Thoracic aorta (tissue), 2 donors: ENCODE data around the gene CHST3. TPM values are rescaled to one million over a fixed set of nuclear protein-coding genes. Genes with fewer than 3 reads are reported as not detected.

Experiments used
- ATAC-seq: fragments of 150-250 bp; one replicate; pipeline ENCODE4 v1.8.0; 2017; ENCODE audit warnings: low read depth; ENCODE audit not compliant: insufficient number of reproducible peaks, low FRiP score
- DNase-seq: peaks from one replicate; pipeline ENCODE4 v3.0.0-alpha.2; 2020; ENCODE audit warnings: low spot score
- H3K27ac ChIP-seq, 2 donors: fragments of 200-600 bp; sonication (generic); 1 replicate in 1 of 2; 2 replicates in 1 of 2; pipeline ENCODE4 v1.5.1; 2016; ENCODE audit warnings: mild to moderate bottlenecking in 2 of 2, moderate library complexity in 2 of 2
- H3K27me3 ChIP-seq: fragments of 200-600 bp; sonication (generic); replicated peaks from 2 replicates; pipeline ENCODE4 v1.6.0; 2016; ENCODE audit warnings: mild to moderate bottlenecking; ENCODE audit not compliant: insufficient read depth
- H3K36me3 ChIP-seq: fragments of 200-600 bp; sonication (generic); one replicate; pipeline ENCODE4 v1.5.1; 2016
- H3K4me1 ChIP-seq, 2 donors: fragments of 200-600 bp; sonication (generic); 1 replicate in 1 of 2; 2 replicates in 1 of 2; pipeline versions ENCODE4 v1.5.1 to v1.6.0; 2016; ENCODE audit warnings: low read depth in 2 of 2, mild to moderate bottlenecking in 1 of 2; ENCODE audit not compliant: control insufficient read depth in 1 of 2
- H3K4me3 ChIP-seq: fragments of 200-600 bp; sonication (generic); 2 replicates; pipeline ENCODE4 v1.5.1; 2016; ENCODE audit warnings: mild to moderate bottlenecking
- H3K9me3 ChIP-seq: fragments of 200-600 bp; sonication (generic); 2 replicates; pipeline ENCODE4 v1.5.1; 2016
- total RNA-seq, 2 donors: library from RNA; depleted of rRNA; stranded (reverse); fragments of >200 nt; gene quantifications; one replicate each; pipeline versions ENCODE4 v1.1.0 to v1.2.3, GENCODE V29; 2016
- TF ChIP-seq, protein P1 (sequence below): fragments of 200-600 bp; sonication (generic); IDR thresholded peaks from one replicate; pipeline ENCODE4 v1.5.1; 2019; ENCODE audit warnings: antibody characterized with exemption

CHST3 gene
- total RNA-seq, 2 donors from 2014 or later, result 54.4 to 80.6 TPM

DNA sequence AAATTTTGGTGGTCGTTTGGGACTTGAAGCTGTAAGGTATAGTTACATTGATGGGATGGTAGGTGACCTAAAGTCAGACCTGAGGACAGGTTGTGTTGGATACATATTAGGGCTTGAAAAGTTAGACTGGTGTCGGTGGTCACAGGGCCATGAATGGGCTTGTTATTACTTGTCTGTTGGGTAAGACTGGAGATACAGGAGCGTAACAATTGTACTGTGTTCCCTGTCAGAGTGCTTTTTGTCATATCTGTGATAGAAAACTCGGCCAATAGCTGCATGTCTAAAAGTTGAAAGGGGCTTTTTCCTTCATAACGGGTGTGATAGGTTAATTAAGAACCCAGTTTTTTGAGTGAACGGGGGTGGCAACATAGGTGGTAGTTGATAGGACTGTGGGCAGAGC, 13.5 kb upstream of the CHST3 start:
- no peak for DNase-seq
- no peaks in the 10 kb centered on the region for H3K27me3 ChIP-seq
- TF ChIP-seq, protein P1, sequence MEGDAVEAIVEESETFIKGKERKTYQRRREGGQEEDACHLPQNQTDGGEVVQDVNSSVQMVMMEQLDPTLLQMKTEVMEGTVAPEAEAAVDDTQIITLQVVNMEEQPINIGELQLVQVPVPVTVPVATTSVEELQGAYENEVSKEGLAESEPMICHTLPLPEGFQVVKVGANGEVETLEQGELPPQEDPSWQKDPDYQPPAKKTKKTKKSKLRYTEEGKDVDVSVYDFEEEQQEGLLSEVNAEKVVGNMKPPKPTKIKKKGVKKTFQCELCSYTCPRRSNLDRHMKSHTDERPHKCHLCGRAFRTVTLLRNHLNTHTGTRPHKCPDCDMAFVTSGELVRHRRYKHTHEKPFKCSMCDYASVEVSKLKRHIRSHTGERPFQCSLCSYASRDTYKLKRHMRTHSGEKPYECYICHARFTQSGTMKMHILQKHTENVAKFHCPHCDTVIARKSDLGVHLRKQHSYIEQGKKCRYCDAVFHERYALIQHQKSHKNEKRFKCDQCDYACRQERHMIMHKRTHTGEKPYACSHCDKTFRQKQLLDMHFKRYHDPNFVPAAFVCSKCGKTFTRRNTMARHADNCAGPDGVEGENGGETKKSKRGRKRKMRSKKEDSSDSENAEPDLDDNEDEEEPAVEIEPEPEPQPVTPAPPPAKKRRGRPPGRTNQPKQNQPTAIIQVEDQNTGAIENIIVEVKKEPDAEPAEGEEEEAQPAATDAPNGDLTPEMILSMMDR, result no peak
- no peaks in the 10 kb centered on the region for H3K36me3 ChIP-seq
- H3K9me3 ChIP-seq, result peaks cover 27% of the 10 kb centered on the region
- ATAC-seq, result no peak
- no peak overlapping the region for H3K4me3 ChIP-seq
- no peak overlapping the region for H3K27ac ChIP-seq
- H3K4me1 ChIP-seq, result no peaks in the 10 kb centered on the region

DNA sequence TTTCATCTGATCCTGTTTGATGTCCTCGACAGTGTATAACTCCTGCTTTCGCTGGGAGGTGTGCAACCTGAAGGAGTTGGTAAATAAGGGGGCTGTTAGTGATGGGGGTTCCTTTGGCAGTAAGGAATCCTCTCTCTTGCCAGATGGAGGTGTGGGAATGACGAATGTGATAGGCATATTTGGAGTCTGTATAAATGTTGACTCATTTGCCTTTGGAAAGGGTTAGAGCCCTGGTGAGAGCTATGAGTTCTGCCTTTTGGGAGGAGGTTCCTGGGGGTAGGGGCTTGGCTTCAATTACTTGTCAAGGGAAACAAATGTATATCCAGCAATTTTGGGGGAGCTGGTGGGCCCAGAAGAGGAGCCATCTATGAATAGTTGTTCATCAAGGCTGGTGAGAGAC, 11.4 kb upstream of the CHST3 start:
- H3K9me3 ChIP-seq, result peaks cover 8% of the 10 kb centered on the region
- H3K4me1 ChIP-seq, result no peaks in the 10 kb centered on the region
- H3K27me3 ChIP-seq, result no peaks in the 10 kb centered on the region
- no peak overlapping the region for H3K27ac ChIP-seq
- no peak overlapping the region for H3K4me3 ChIP-seq
- no peaks in the 10 kb centered on the region for H3K36me3 ChIP-seq
- DNase-seq (no peak), ATAC-seq (no peak)
- TF ChIP-seq, protein P1, result no peak

DNA sequence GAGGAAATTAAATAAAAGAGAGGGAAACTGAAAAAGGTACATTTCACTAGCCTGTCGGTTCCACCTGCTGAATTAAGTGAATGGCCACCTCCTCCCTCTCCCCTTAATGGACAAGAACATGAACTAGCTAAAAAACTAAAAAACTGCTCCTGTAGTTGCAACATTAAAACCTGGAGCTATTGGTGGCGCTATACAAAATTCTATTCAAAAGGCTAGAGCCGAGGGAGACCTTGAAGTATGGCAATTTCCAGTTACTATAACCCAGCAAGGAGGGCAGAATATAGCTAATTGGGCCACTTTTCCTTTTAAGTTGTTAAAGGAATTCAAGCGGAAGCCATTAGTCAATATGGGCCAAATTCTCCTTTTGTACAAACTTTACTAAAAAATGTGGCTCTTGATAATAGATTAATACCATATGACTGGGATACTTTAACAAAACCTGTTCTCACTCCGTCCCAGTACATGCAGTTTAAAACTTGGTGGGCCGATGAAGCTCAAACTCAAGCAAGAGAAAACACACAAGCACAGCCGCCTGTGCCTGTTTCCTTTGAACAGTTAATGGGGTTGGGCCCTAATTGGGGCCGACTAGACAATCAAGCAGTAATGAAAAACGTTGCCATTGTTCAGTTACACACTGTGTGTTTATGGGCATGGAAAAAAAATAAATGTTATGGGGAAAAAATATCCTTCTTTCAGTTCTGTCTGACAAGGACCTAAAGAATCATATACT, 6.5 kb upstream of the CHST3 start:
- Histone ChIP-seq H3K4me3 (no peak overlapping the region), H3K27ac (no peak overlapping the region), H3K4me1 (peaks cover 0 to 5% of the 10 kb centered on the region in 2 donors), H3K27me3 (no peaks in the 10 kb centered on the region), H3K36me3 (no peaks in the 10 kb centered on the region), H3K9me3 (no peaks in the 10 kb centered on the region)
- no peak for DNase-seq
- TF ChIP-seq, protein P1, result no peak
- ATAC-seq, result no peak

DNA sequence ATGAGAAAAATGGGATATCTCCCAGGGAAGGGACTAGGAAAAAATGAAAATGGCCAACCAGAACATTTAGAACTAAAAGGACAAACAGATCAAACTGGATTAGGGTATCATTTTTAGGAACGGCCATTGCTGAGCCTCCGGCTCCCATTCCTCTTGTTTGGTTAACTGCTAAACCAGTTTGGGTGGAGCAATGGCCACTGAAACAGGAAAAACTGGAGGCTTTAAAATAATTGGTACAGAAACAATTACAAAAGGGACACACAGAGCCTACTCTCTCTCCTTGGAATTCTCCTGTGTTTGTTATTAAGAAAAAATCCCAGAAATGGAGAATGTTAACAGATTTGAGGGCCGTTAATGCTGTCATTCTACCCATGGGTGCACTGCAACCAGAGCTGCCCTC, 4.7 kb upstream of the CHST3 start:
- Histone ChIP-seq H3K4me1 (peaks cover 0 to 9% of the 10 kb centered on the region in 2 donors), H3K9me3 (no peaks in the 10 kb centered on the region), H3K36me3 (no peaks in the 10 kb centered on the region), H3K4me3 (no peak overlapping the region), H3K27ac (no peak overlapping the region), H3K27me3 (no peaks in the 10 kb centered on the region)
- DNase-seq, result no peak
- TF ChIP-seq, protein P1, result no peak
- no peak for ATAC-seq

DNA sequence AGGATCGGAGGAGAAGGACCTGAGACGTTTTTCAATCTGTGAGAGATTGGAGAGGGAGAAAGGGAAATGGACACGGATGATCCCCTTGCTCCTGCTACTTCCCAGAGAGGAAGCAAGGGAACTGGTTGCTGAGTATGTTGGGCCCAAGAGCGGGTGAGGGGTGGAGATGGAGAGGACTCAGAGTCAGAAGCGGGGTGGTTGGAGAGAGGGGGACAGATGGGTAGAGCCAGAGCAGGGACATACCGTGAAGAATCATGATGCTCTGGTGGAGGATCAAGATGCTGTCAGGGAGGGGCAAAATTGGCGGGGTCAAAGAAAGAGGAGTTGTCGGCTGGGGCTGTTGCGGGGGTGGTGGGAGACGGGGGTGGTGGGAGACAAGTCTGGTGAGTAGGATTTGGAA, 2.4 kb upstream of the CHST3 start:
- Histone ChIP-seq H3K36me3 (no peaks in the 10 kb centered on the region), H3K27ac (no peak overlapping the region), H3K4me1 (peaks cover 0 to 23% of the 10 kb centered on the region in 2 donors), H3K4me3 (no peak overlapping the region), H3K9me3 (no peaks in the 10 kb centered on the region), H3K27me3 (no peaks in the 10 kb centered on the region)
- TF ChIP-seq, protein P1, result no peak
- DNase-seq, result no peak
- no peak for ATAC-seq
